GM19452 (cell line): ENCODE measurements around the gene DHRSX.
"Not testable (repeated sequence)": the region's sequence is repeated elsewhere in the genome, so short reads cannot be mapped to it uniquely, and the experiment has no call there.

Experiments
- ATAC-seq: cut with Tn5 transposase; IDR thresholded peaks from one replicate; pipeline ENCODE4 v1.9.1; 2021; ENCODE audit not compliant: unreplicated experiment

DHRSX gene

DNA sequence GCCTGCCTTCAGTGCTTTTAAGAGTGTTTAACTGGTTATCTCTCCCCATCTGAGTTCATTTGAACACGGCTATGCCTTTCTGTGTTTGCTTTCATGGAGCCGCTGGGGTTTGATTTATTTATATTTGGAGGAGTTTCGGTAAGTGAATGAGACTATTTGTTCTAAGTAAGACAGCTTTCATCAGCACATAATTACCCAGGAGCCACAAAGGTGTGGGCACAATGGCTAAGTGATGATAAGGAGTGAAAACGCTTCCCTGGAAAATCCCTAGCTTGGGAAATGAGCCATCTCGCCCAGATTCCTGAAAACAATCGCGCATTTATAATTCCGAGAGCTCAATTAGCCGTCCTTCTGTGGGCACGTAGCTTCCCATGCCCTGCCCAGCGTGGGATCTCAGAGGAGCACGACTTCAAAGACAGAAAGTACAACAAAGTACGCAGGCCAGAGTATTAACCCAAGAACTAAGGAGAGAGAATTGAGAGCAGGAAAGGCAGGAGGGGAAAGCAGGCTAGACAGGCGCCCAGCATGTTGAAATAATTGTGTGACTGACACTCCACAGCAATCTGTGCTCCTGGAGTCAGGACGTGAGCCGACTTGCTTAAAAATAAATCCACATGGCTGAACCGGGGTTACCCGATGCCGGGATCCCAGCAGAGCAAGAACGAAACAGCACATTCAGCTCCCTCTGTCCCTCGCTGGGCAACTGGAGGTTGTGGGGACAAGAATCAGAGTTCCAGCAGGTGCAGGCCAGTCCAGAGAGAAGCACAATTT lies 99.0 kb downstream of the DHRSX start:
- no peak for ATAC-seq

DNA sequence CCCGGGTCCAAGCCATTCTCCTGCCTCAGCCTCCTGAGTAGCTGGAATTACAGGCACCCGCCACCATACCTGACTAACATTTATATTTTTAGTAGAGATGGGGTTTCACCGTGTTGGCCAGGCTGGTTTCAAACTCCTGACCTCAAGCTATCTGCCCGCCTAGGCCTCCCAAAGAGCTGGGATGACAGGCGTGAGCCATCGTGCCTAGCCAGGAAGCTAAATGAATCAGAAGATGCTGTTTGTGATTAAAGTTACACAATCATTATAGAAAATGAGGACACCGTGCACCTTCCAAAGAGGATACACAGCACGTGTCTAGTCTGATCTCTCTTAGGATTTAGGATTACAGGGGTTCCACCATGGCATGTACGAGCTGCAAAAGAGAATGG lies 99.6 kb downstream of the DHRSX start:
- ATAC-seq = no peak

- ATAC-seq = no peak
These were observed 102.6 kb downstream of the DHRSX start for GRCh38 chrX:2398064-2398656.

- no peak for ATAC-seq
These were observed 103.3 kb downstream of the DHRSX start for GRCh38 chrX:2397229-2398063.

- ATAC-seq = no peak
These were observed 105.3 kb downstream of the DHRSX start for GRCh38 chrX:2395261-2395992.

GRCh38 chrX:2391869-2392606 lies 108.7 kb downstream of the DHRSX start:
- no peak for ATAC-seq

DNA sequence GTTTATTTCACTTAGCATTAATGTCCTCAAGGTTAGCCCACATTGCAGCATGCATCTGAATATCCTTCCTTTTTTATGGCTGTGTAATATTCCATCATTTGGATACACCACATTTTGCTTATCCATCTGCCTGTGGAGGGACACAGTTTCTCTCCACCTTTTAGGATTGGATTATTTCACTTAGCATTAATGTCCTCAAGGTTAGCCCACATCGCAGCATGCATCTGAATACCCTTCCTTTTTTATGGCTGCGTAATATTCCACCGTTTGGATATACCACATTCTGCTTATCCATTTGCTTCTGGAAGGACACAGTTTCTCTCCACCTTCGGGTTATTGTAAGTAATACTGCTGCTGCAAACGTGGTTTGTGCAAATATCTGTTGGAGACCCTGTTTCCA lies 110.0 kb downstream of the DHRSX start:
- no peak for ATAC-seq

- not testable (repeated sequence) for ATAC-seq
These were observed 111.0 kb downstream of the DHRSX start for GRCh38 chrX:2389731-2390130.

DNA sequence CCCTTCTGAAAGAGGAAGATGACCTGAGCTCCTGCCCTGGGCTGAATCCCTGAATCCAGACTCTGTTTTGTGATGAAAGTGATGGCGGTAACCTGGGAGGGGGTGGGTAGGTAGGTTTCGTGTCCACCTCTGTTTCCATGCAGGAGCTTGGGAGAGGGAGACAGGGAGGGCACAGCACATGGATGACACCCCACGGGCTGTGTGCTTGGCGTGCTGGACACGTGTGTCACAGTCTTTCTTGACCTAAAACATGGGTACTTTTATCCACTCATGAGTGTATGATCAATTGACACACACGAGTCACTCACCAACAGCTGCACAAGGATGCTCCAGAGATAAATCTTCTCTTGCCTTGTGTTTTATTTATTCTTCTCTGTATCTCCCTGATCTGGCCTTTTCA lies 111.5 kb downstream of the DHRSX start:
- no peak for ATAC-seq

DNA sequence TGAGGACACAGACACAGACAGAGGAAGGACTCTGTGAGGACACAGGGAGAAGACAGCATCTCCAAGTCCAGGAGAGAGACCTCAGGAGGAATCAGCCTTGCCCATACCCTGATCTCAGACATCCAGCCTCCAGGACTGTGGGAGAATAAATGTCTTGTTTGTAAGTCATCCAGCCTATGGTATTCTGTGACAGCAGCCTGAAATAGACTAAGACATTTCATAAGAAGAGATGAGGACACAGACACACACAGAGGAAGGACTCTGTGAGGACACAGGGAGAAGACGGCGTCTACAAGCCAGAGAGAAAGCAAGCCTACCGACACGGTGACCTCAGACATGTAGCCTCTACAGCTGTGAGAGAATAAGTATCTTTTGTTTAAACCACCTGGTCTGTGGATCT lies 112.1 kb downstream of the DHRSX start:
- no peak for ATAC-seq

DNA sequence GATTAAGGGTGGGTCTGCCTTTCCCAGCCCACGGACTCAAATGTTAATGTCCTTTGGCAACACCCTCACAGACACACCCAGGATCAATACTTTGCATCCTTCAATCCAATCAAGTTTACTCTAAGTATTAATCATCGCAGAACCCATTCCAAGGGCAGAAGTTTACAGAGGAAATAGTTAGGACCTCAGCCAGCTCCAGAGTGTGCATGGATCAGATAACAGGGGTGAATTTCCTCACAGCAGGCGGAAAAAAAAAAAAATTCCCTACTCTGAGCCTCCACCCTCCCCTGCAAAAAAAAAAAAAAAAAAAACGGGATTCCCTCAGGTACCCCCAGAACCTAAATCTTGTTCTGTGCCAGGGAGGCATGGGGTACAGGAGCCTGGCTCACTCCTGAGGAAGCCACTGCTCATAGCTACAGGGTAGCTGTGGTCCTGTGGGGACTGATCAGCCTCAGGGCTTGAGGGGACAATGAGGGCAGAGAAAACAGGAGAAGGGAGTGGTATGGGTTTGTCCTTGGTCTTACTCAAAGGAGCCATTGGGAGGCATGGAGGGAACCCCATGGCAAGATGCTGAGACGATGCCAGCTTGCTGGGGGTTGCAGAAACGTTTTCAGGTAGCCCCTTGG lies 113.0 kb downstream of the DHRSX start:
- ATAC-seq = no peak

- ATAC-seq = no peak
These were observed 115.6 kb downstream of the DHRSX start for GRCh38 chrX:2385224-2385623.

- no peak for ATAC-seq
These were observed 116.3 kb downstream of the DHRSX start for GRCh38 chrX:2384486-2384885.

GRCh38 chrX:2383735-2384134 lies 117.0 kb downstream of the DHRSX start:
- ATAC-seq = no peak

- no peak for ATAC-seq
These were observed 117.6 kb downstream of the DHRSX start for GRCh38 chrX:2383144-2383543.

DNA sequence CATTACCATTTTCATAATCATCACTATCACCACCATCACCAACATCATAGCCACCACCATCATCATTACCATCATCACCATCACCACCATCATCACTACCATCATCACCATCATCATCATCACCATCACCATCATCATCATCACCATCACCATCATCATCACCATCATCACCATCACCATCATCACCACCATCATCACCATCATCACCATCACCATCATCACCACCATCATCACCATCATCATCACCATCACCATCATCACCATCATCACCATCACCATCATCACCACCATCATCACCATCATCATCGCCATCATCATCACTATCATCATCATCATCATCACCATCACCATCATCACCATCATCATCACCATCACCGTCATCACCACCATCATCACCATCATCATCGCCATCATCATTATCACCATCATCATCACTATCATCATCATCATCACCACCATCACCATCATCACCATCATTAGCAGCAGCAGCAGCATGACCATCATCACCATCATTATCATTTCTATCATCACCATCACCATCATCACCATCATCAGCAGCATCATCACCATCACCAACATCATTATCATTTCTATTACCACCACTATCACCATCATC lies 118.2 kb downstream of the DHRSX start:
- not testable (repeated sequence) for ATAC-seq

GRCh38 chrX:2376166-2376565 lies 124.6 kb downstream of the DHRSX start:
- ATAC-seq = no peak

DNA sequence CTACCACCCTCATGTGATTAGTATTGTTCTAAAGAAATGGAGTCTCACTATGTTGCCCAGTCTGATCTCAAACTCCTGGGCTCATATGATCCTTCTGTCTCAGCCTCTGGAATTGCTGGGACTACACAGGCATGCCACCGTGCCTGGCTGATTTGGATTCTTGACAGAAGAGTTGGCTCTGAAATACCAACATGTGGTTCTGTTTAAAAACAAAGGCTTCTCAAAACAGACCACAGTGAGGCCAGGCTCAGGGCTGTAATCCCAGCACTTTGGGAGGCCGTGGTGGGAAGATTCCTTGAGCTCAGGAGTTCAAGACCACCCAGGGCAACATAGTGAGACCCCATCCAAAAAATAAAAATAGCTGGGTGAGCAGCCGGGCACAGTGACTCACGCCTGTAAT lies 126.7 kb downstream of the DHRSX start:
- no peak for ATAC-seq

GRCh38 chrX:2373615-2374014 lies 127.2 kb downstream of the DHRSX start:
- no peak for ATAC-seq
